ENCODE measurements around the gene RCE1.

Gene RCE1

DNA sequence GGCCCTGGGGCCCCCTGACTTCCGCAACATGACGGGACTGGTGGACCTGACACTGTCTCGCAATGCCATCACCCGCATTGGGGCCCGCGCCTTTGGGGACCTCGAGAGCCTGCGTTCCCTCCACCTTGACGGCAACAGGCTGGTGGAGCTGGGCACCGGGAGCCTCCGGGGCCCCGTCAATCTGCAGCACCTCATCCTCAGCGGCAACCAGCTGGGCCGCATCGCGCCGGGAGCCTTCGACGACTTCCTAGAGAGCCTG lies 14.6 kb downstream of the RCE1 start:
- DNase-seq, result no peak

DNA sequence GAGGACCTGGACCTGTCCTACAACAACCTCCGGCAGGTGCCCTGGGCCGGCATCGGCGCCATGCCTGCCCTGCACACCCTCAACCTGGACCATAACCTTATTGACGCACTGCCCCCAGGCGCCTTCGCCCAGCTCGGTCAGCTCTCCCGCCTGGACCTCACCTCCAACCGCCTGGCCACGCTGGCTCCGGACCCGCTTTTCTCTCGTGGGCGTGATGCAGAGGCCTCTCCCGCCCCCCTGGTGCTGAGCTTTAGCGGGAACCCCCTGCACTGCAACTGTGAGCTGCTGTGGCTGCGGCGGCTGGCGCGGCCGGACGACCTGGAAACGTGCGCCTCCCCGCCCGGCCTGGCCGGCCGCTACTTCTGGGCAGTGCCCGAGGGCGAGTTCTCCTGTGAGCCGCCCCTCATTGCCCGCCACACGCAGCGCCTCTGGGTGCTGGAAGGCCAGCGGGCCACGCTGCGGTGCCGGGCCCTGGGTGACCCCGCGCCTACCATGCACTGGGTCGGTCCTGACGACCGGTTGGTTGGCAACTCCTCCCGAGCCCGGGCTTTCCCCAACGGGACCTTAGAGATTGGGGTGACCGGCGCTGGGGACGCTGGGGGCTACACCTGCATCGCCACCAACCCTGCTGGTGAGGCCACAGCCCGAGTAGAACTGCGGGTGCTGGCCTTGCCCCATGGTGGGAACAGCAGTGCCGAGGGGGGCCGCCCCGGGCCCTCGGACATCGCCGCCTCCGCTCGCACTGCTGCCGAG lies 15.1 kb downstream of the RCE1 start:
- no peak for DNase-seq

DNA sequence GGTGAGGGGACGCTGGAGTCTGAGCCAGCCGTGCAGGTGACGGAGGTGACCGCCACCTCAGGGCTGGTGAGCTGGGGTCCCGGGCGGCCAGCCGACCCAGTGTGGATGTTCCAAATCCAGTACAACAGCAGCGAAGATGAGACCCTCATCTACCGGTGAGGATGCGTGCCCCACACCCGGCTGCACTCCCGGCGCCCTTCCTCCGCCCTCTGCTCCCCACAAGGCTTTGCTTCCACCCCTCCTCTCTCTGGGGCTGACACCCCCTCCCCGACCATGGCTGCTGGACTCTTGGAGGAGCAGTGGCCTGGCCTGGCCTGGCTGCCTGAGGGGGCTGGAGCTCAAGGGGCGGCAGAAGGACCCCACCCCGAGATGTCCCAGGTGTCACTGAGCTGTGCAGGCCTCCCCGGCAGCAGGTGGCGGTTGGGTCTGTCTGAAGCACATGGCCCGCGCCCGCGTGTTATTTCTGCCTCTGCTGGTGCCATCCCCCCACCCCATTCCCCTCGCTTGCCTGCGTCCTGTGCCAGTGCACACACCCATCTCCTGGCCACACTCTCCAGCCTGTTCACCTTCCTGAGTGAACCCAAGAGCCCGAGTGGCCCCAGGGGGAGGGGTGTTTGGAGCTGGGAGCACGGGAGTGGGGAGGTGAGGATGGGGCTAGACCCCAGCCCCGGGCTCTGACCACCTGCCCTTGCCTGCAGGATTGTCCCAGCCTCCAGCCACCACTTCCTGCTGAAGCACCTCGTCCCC lies 15.9 kb downstream of the RCE1 start:
- no peak for DNase-seq

DNA sequence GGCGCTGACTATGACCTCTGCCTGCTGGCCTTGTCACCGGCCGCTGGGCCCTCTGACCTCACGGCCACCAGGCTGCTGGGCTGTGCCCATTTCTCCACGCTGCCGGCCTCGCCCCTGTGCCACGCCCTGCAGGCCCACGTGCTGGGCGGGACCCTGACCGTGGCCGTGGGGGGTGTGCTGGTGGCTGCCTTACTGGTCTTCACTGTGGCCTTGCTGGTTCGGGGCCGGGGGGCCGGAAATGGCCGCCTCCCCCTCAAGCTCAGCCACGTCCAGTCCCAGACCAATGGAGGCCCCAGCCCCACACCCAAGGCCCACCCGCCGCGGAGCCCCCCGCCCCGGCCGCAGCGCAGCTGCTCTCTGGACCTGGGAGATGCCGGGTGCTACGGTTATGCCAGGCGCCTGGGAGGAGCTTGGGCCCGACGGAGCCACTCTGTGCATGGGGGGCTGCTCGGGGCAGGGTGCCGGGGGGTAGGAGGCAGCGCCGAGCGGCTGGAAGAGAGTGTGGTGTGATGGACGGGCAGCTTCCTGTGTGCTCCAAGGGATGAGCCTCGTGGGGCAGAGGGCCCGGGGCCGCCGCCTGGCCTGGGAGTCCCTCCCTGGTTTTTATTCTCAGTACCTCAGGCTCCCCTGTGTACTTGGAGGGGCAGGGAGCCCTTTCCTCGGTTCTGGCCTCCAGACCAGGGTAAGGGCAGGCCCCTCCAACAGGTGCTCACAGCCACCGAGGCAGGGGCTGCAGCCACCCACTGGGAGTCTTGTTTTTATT lies 16.6 kb downstream of the RCE1 start:
- no peak for DNase-seq

- no peak for DNase-seq
Measured at GRCh38 chr11:66860449-66860831, 17.2 kb downstream of the RCE1 start.

DNA sequence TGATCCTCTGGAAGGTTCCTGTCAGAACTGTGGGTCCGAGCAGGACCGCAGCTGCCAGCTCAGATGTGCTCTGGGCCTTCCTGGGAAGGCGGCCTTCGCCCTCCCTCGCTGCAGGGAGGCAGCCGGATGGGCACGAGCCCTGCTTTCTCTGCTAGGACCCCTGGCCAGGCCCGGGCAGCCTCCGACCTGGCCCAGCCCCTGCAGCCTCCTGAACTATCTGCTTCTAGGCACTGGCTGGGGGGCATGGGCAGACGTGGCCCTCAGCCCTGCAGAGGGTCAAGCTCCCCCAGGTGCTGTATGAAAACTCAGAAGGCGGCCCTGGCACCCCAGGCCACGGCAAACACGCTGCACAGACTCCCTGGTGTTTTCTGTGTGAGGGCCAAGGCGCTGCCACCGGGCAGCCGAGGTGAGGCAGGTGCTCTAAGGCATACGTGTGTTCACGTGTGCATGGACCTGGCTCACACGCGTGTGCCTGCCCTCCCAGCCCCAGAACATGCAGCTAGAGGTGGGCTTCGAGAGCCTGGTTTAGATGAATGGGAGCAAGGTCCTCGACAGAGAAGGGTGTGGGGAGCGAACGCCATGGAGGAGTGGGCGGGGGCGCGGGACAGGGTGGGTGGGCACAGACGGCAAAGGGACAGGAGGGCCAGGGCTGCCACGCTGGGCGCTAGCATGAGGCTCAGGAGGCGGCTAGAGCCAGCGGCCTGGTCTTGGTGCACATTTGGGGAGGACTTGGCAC lies 18.0 kb downstream of the RCE1 start:
- DNase-seq, result no peak

DNA sequence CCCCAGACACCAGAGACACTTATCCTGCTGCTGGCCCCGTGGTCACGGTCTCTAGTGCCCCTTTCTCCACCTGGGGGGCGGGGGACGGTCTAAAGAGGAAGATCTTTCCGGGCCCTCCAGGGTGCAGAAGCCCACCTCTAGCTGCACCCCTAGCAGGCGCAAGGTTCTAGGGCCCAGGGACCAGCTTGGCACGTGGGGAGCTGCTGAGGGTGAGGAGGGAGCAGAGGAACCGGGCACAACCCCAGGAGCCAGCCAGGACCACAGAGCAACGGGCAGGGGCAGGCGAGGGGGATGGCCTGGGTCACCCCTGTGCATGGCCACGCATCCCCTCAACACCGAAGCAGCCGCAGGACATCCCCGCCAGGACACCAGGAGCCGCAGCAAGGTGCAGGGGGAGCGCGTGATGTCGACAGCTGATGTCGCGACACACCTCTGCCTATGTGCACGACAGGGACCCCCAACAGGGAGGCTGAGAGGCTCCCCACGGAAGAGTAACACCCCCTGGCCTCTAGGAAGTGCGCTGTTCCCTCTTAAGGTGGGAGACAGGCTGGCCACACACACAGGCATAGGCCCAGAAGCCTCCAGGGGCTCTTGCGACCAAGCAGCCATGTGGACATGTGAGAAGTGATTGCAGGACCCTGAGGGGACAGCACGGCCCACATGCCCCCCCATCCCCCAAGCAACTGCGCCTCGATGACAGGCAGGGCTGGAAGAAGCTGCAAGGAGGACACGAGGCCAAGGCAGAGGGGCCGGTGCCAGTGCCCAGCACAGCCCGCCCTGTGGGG lies 18.7 kb downstream of the RCE1 start:
- DNase-seq, result no peak

DNA sequence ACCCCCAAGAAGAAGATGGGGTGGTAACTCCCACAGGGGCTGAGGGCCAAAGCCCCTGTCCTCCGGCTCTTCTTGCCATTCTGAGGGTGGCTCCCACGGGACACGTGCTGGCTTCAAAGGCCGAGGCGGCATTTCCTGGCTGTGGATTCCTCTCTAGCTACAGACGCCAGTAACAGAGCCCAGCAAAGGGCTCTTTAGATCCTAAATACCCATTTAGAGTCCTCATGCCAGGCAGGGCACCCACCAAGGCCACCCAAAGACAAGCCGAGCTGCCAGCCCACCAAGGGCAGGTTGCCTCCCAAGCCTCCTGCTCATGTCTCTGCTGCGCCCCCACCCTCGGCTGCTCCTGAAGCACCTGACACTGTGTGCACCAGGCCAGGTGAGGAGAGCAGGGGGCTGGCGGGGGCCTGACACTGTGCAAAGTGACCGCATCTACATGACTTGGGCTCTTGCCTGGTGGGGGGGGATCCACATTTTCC lies 19.4 kb downstream of the RCE1 start:
- no peak for DNase-seq

DNA sequence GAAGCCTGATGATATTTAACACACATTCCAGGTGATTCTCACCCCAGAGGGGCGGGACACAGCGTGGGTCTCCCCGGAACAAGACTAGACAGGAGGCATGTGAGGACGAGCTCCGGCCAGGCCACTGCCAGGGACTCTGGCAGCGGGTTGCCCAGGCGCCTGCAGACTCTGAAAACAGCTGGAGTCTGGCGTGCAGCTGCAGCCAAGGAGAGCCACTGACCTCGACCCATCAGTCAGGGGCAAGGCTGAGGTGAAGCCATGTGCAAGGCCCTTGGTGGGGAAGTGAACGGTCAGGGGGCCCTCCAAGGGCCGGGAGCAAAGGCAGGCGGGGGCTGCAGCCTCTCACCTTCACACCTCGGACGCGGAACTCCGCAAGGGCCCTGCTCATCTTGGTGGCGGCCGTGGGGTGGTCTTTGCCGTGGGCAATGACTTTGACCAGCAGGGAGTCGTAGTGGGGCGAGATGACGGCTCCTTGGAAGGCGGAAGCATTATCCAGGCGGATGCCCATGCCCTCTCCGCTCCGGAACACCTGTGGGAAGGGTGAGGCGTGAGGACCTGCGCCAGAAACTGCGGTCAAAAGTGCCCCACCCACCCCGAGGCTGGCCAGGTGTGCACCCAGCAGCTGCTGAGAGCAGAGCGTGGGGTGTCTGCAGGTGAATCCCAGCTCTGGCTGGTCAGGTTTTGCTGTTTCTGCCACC lies 20.3 kb downstream of the RCE1 start:
- DNase-seq, result no peak

GRCh38 chr11:66864172-66864901 lies 21.1 kb downstream of the RCE1 start:
- no peak for DNase-seq

GRCh38 chr11:66864924-66865697 lies 21.9 kb downstream of the RCE1 start:
- DNase-seq, result no peak

DNA sequence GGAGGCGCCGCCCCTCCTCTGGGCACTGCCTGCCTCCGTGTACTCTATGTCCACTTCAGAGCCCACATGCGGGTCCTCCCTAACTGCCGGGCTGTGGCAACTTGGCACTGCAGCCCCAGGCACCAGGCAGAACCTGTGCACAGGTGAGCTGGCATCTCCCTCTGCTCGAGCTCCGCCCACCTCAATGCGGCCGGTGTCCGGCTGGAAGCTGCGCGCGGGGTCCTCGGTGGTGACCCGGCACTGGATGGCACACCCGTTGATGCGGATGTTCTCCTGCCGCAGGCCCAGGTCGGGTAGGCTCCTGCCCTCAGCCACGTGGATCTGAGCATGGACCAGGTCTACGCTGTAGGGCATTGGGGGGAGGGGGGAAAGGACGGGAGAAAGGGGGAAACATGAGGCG lies 22.8 kb downstream of the RCE1 start:
- DNase-seq, result no peak

DNA sequence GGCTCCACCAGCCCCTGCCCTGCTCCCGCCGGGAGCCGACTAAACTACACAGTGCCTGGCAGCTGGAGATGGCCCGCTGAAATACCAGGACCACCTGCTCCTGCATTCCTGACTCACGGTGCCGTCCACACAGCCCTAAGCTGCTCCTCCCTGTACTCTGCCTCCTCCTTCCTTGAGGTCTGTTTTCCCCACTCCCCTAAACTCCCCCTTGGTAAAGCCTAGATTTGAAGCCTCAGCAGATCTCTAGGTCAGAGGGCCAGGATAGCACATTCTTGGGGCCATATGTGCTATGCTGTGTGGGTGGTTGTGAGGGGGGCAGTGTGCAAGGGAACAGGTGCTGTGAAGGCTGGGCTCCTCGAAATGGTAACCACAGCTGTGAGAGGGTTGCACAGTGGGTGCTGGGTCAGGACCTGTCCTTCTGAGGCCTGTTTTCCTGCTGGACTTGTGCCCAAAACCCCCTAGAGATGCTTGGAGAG lies 23.3 kb downstream of the RCE1 start:
- DNase-seq, result no peak

DNA sequence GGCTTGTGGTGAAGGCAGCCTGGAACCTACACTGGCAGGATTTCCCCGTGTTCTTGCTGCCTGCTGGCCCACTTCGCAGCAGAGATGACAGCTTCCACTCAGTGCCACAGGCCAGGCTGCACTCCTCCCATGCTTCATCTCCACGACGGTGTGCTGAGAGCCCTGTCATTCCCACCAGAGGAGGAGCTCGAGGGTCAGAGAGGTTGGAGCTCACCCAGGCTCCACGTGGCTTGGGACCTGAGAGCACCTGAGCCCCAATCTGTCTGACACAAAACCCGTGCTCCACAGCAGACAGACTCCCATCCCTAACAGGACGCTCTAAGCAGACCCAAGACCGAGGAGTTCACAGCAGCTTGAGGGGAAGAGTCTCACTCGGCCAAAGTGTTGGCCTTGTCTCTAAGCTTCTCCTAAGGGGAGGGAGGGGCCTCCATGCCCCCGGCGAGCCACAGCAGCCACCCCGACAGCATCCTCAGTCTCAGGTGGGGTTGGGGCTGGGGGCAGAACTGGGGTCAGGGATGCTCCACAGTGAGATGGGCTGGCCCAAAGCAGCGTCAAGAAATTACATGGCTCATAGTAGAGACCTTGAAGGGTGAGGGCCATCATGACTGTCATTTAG lies 24.3 kb downstream of the RCE1 start:
- DNase-seq, result no peak

GRCh38 chr11:66868082-66868725 lies 25.0 kb downstream of the RCE1 start:
- DNase-seq, result no peak

GRCh38 chr11:66868726-66869566 lies 25.7 kb downstream of the RCE1 start:
- no peak for DNase-seq

DNA sequence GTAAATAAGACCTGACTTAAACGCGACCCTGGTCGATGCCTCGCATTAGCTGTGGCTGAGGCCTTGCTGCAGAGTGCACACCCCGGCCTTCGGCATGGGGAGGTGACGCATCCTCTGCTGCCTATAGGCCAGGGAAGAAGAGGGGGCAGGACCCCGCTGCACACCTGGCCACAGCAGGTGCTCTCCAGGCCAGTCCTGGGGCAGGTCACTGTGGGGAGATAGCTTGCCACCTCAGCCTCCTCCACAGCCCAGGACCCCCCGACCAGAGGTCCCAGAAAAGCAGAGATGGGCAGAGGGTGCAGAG lies 26.3 kb downstream of the RCE1 start:
- no peak for DNase-seq

DNA sequence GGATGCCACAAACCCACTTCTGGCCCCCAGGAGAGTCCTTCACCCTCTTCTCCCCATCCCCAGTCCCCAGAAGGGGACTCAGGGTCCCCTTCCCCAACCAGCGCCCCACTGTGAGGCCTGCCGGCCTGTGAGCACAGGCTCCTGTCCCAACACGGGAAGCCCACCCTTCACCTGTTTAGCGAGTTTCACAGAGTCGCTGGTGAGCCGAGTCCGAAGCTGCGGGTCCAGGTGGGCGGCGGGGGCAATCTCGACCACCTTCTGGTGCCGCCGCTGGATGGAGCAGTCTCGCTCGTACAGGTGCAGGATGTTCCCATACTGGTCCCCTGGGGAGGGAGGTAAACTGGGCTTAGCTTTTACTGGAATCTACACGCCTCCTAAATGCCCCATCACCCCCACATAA lies 26.9 kb downstream of the RCE1 start:
- DNase-seq, result no peak
